ENCODE data around the gene ANKS1A. TPM values are rescaled to one million over a fixed set of nuclear protein-coding genes. Genes with fewer than 3 reads are reported as not detected.

ANKS1A gene
- polyA plus RNA-seq, 1 experiment = 5.1 TPM

- H3K27ac ChIP-seq (ENCODE audit: low read depth, low read length) = no peak overlapping the region
- H3K27me3 ChIP-seq (ENCODE audit: control insufficient read depth, insufficient read depth, low read length) = no peaks in the 10 kb centered on the region
- DNase-seq (ENCODE audit: low read depth, low spot score) = no peak
- POLR2A ChIA-PET = interaction anchor here (0.6 kb wide), 1 partner anchor 82 kb away, joined by 4 read pairs; no protein-coding TSS in a partner anchor
- CTCF ChIA-PET = interaction anchor here (0.7 to 1.0 kb wide), 4 partner anchors 9 to 214 kb away, joined by 3 to 4 read pairs (median 3); no protein-coding TSS in a partner anchor
- TF ChIP-seq, protein P1, sequence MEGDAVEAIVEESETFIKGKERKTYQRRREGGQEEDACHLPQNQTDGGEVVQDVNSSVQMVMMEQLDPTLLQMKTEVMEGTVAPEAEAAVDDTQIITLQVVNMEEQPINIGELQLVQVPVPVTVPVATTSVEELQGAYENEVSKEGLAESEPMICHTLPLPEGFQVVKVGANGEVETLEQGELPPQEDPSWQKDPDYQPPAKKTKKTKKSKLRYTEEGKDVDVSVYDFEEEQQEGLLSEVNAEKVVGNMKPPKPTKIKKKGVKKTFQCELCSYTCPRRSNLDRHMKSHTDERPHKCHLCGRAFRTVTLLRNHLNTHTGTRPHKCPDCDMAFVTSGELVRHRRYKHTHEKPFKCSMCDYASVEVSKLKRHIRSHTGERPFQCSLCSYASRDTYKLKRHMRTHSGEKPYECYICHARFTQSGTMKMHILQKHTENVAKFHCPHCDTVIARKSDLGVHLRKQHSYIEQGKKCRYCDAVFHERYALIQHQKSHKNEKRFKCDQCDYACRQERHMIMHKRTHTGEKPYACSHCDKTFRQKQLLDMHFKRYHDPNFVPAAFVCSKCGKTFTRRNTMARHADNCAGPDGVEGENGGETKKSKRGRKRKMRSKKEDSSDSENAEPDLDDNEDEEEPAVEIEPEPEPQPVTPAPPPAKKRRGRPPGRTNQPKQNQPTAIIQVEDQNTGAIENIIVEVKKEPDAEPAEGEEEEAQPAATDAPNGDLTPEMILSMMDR (IDR thresholded peaks at IDR 0.05; ENCODE audit: low read depth, low read length) = no peak
- H3K4me3 ChIP-seq (ENCODE audit: low read depth, low read length) = no peak overlapping the region
- H3K9me3 ChIP-seq (ENCODE audit: control insufficient read depth, insufficient read depth, low read length) = no peaks in the 10 kb centered on the region
Observed at GRCh38 chr6:35026434-35027222, 137.6 kb downstream of the ANKS1A start.

GRCh38 chr6:35027807-35028206, 138.8 kb downstream of the ANKS1A start:
- POLR2A ChIA-PET = no interaction called here

GRCh38 chr6:35028781-35029769, 140.0 kb downstream of the ANKS1A start:
- ChIA-PET CTCF (interaction anchor here (0.6 to 1.0 kb wide), 4 partner anchors 20 to 212 kb away, joined by 3 to 11 read pairs (median 6); no protein-coding TSS in a partner anchor), POLR2A (interaction anchor here (0.7 to 1.1 kb wide), 2 partner anchors 12 to 94 kb away, joined by 3 to 6 read pairs; no protein-coding TSS in a partner anchor)
- DNase-seq (ENCODE audit: low read depth, low spot score) = no peak
- no peak overlapping the region for H3K27ac ChIP-seq (ENCODE audit: low read depth, low read length)
- H3K4me3 ChIP-seq (ENCODE audit: low read depth, low read length) = no peak overlapping the region
- no peaks in the 10 kb centered on the region for H3K27me3 ChIP-seq (ENCODE audit: control insufficient read depth, insufficient read depth, low read length)
- TF ChIP-seq, protein P1 (IDR thresholded peaks at IDR 0.05; ENCODE audit: low read depth, low read length) = no peak
- H3K9me3 ChIP-seq (ENCODE audit: control insufficient read depth, insufficient read depth, low read length) = no peaks in the 10 kb centered on the region

More at GRCh38 chr6:35027807-35028206, 138.8 kb downstream of the ANKS1A start:
- Histone ChIP-seq H3K9me3 (ENCODE audit: control insufficient read depth, insufficient read depth, low read length) (no peaks in the 10 kb centered on the region), H3K27me3 (ENCODE audit: control insufficient read depth, insufficient read depth, low read length) (no peaks in the 10 kb centered on the region), H3K4me3 (ENCODE audit: low read depth, low read length) (no peak overlapping the region), H3K27ac (ENCODE audit: low read depth, low read length) (no peak overlapping the region)
- CTCF ChIA-PET = no interaction called here
- no peak for DNase-seq (ENCODE audit: low read depth, low spot score)
- TF ChIP-seq, protein P1 (IDR thresholded peaks at IDR 0.05; ENCODE audit: low read depth, low read length) = no peak

DNA sequence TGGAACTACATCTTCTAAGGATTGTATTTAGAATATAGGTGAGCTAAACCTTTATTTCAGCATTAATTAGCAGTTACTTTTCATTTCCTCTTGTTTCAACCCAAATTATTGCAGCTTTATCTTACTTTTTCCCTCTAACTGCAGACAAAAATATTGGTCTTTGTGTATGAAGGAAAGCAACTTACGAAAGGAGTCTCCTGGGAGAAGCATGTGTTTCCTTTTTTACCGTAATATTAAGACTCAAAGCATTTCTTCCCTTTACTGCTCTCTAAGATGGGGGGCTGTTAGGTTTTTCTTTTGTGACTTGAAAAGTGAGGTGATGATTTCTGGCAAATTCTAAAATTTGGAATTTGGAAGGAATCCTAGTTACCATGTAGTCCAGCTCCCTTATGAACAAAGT, 141.0 kb downstream of the ANKS1A start:
- Histone ChIP-seq H3K27ac (ENCODE audit: low read depth, low read length) (no peak overlapping the region), H3K9me3 (ENCODE audit: control insufficient read depth, insufficient read depth, low read length) (no peaks in the 10 kb centered on the region), H3K4me3 (ENCODE audit: low read depth, low read length) (no peak overlapping the region), H3K27me3 (ENCODE audit: control insufficient read depth, insufficient read depth, low read length) (no peaks in the 10 kb centered on the region)
- ChIA-PET POLR2A (no interaction called here), CTCF (interaction anchor here (1.7 kb wide), 1 partner anchor 211 kb away, joined by 4 read pairs; no protein-coding TSS in a partner anchor)
- no peak for DNase-seq (ENCODE audit: low read depth, low spot score)
- TF ChIP-seq, protein P1 (IDR thresholded peaks at IDR 0.05; ENCODE audit: low read depth, low read length) = no peak

Measured in AG04450 (cell line).